IMR-90 (cell line): ENCODE measurements around the gene ETF1. TPM values are rescaled to one million over a fixed set of nuclear protein-coding genes. Genes with fewer than 3 reads are reported as not detected.

ENCODE experiments used
- ATAC-seq: fragments of 200-7000 bp; cut with Tn5 transposase; 2 replicates; pipeline ENCODE4 v1.9.1; 2020; ENCODE audit warnings: low read depth, mild to moderate bottlenecking, moderate library complexity
- BruUV-seq: library from RNA; stranded (reverse); fragments of 400-500 nt; replicated peaks from 2 replicates; lab custom pipeline; 2021; lab: Mats Ljungman, UMichigan
- CTCF ChIA-PET: fragments of 300-600 bp; formaldehyde crosslinking; extraction: SDS; loops from one replicate; lab custom pipeline; 2021; ENCODE audit warnings: antibody characterized with exemption; lab: Yijun Ruan, JAX
- POLR2A ChIA-PET: fragments of 300-600 bp; sonication (Branson Sonifier 250); formaldehyde crosslinking; loops from one replicate; lab custom pipeline; 2022; ENCODE audit warnings: antibody characterized with exemption; ENCODE audit not compliant: unreplicated experiment; lab: Charles Lee
- DNase-seq: peaks from one replicate; pipeline ENCODE4 v3.0.0; 2013
- H2AFZ ChIP-seq: replicated peaks from 2 replicates; pipeline ENCODE3; 2013; ENCODE audit warnings: low read length, mild to moderate bottlenecking; ENCODE audit not compliant: poor library complexity
- H2AK5ac ChIP-seq: 2 replicates; pipeline ENCODE4 v1.6.1; 2013; ENCODE audit warnings: low read depth, low read length, inconsistent platforms
- H2AK9ac ChIP-seq: replicated peaks from 2 replicates; pipeline ENCODE3; 2013; ENCODE audit warnings: mild to moderate bottlenecking, low read depth, low read length, moderate library complexity; ENCODE audit not compliant: poor library complexity
- H2BK120ac ChIP-seq: 2 replicates; pipeline ENCODE4 v1.6.1; 2013; ENCODE audit warnings: low read depth, low read length, inconsistent platforms
- H2BK15ac ChIP-seq: 3 replicates; pipeline ENCODE4 v1.6.1; 2013; ENCODE audit warnings: low read depth, low read length, inconsistent platforms
- H2BK20ac ChIP-seq: 2 replicates; pipeline ENCODE4 v1.6.1; 2013; ENCODE audit warnings: low read depth, mild to moderate bottlenecking, inconsistent platforms, low read length, moderate library complexity
- H2BK5ac ChIP-seq: 2 replicates; pipeline ENCODE4 v1.6.1; 2013; ENCODE audit warnings: mild to moderate bottlenecking, low read depth, low read length, inconsistent platforms; ENCODE audit not compliant: poor library complexity, severe bottlenecking
- H3K14ac ChIP-seq: replicated peaks from 2 replicates; pipeline ENCODE4 v1.6.1; 2013; ENCODE audit warnings: low read depth, low read length, inconsistent platforms
- H3K18ac ChIP-seq: 2 replicates; pipeline ENCODE4 v1.6.1; 2013; ENCODE audit warnings: low read depth, low read length, control low read depth
- H3K23ac ChIP-seq: 2 replicates; pipeline ENCODE4 v1.6.1; 2013; ENCODE audit warnings: low read depth, low read length, inconsistent platforms
- H3K27ac ChIP-seq: 2 replicates; pipeline ENCODE4 v1.5.1; 2013; ENCODE audit warnings: mild to moderate bottlenecking, control low read depth, low read length; ENCODE audit not compliant: insufficient read depth
- H3K27me3 ChIP-seq: 2 replicates; pipeline ENCODE4 v1.6.1; 2013; ENCODE audit warnings: low read length; ENCODE audit not compliant: control insufficient read depth, insufficient read depth
- H3K36me3 ChIP-seq: 2 replicates; pipeline ENCODE4 v1.6.1; 2013; ENCODE audit warnings: low read length, mixed read lengths; ENCODE audit not compliant: control insufficient read depth, insufficient read depth
- H3K4ac ChIP-seq: 2 replicates; pipeline ENCODE4 v1.6.1; 2013; ENCODE audit warnings: low read depth, low read length, inconsistent platforms
- H3K4me1 ChIP-seq: 2 replicates; pipeline ENCODE4 v1.6.1; 2013; ENCODE audit warnings: low read length, mixed read lengths; ENCODE audit not compliant: control insufficient read depth, insufficient read depth
- H3K4me2 ChIP-seq: 2 replicates; pipeline ENCODE4 v1.6.1; 2013; ENCODE audit warnings: low read depth, mild to moderate bottlenecking, control low read depth, low read length, moderate library complexity
- H3K4me3 ChIP-seq: 2 replicates; pipeline ENCODE4 v1.5.1; 2013; ENCODE audit warnings: low read depth, mild to moderate bottlenecking, control low read depth, low read length, moderate library complexity; ENCODE audit not compliant: insufficient read depth
- H3K56ac ChIP-seq: 2 replicates; pipeline ENCODE4 v1.6.1; 2013; ENCODE audit warnings: low read length, inconsistent platforms; ENCODE audit not compliant: insufficient read depth; ENCODE audit errors: extremely low read depth
- H3K79me1 ChIP-seq, 2 experiments: 2 replicates each; pipeline ENCODE4 v1.6.1; 2013; ENCODE audit warnings: low read length in 2 of 2, inconsistent platforms in 1 of 2, low read depth in 1 of 2
- H3K9ac ChIP-seq: 2 replicates; pipeline ENCODE4 v1.6.1; 2013; ENCODE audit warnings: low read depth, low read length, control low read depth
- H3K9me1 ChIP-seq: 2 replicates; pipeline ENCODE4 v1.6.1; 2013; ENCODE audit warnings: low read length, inconsistent platforms; ENCODE audit not compliant: insufficient read depth
- H3K9me3 ChIP-seq: 2 replicates; pipeline ENCODE4 v1.6.1; 2013; ENCODE audit warnings: low read length; ENCODE audit not compliant: control insufficient read depth, insufficient read depth
- H4K20me1 ChIP-seq: 2 replicates; pipeline ENCODE4 v1.6.1; 2013; ENCODE audit warnings: low read length, inconsistent platforms; ENCODE audit not compliant: insufficient read depth
- H4K5ac ChIP-seq: 2 replicates; pipeline ENCODE4 v1.6.1; 2013; ENCODE audit warnings: mild to moderate bottlenecking, low read depth, low read length, control low read depth
- H4K8ac ChIP-seq, 2 experiments: 2 replicates each; pipeline ENCODE4 v1.6.1; 2013; ENCODE audit warnings: low read depth in 2 of 2, low read length in 2 of 2, control low read depth in 1 of 2, inconsistent platforms in 1 of 2
- H4K91ac ChIP-seq: 2 replicates; pipeline ENCODE4 v1.6.1; 2013; ENCODE audit warnings: low read depth, low read length, inconsistent platforms; ENCODE audit not compliant: insufficient read depth
- BHLHE40 ChIP-seq: fragments of 150-350 bp; IDR thresholded peaks from 2 replicates; pipeline ENCODE4 v1.6.1; 2016; ENCODE audit warnings: mild to moderate bottlenecking, low read depth, low read length
- CEBPB ChIP-seq: IDR thresholded peaks from 2 replicates; pipeline ENCODE4 v1.6.1; 2012; ENCODE audit warnings: low read depth, low read length, improper control_type of control experiment
- FOS ChIP-seq: fragments of 150-350 bp; IDR thresholded peaks from 2 replicates; pipeline ENCODE4 v1.6.1; 2016; ENCODE audit warnings: low read depth, low read length
- MAFK ChIP-seq: IDR thresholded peaks from 2 replicates; pipeline ENCODE4 v1.6.1; 2012; ENCODE audit warnings: low read depth, low read length, improper control_type of control experiment
- MAZ ChIP-seq: IDR thresholded peaks from 2 replicates; pipeline ENCODE4 v1.6.1; 2012; ENCODE audit warnings: low read depth, mild to moderate bottlenecking, low read length, improper control_type of control experiment, moderate library complexity, borderline replicate concordance
- MXI1 ChIP-seq: IDR thresholded peaks from 2 replicates; pipeline ENCODE4 v1.6.1; 2012; ENCODE audit warnings: low read depth, mild to moderate bottlenecking, low read length, moderate library complexity, borderline replicate concordance
- NFE2L2 ChIP-seq: fragments of 150-350 bp; IDR thresholded peaks from 2 replicates; pipeline ENCODE4 v1.6.1; 2016; ENCODE audit warnings: low read depth, mild to moderate bottlenecking, low read length
- POLR2A ChIP-seq: IDR thresholded peaks from 2 replicates; pipeline ENCODE4 v1.6.1; 2012; ENCODE audit warnings: mild to moderate bottlenecking, low read depth, low read length
- WGBS, 2 experiments: methylation state at CpG; one replicate each; pipeline versions ENCODE4 v1.1.5 to v1.1.7; 2013; ENCODE audit warnings: missing lambda C conversion rate in 2 of 2; ENCODE audit not compliant: insufficient read length in 1 of 2; ENCODE audit errors: extremely low coverage in 2 of 2; 5-methylcytosine and 5-hydroxymethylcytosine counted together
- dilution Hi-C: fragments of 300-500 bp; cut with HindIII; formaldehyde crosslinking; loops from one replicate; pipeline ENCODE4 v1.14.3; 2018; ENCODE audit warnings: low sequenced_read_pairs; ENCODE audit not compliant: unreplicated experiment
- in situ Hi-C: fragments of 300-500 bp; cut with MboI; formaldehyde crosslinking; loops from 3 replicates; pipeline ENCODE4 v1.14.3; 2019; ENCODE audit warnings: low sequenced_read_pairs, inconsistent platforms, mixed read lengths
- intact Hi-C: fragments of 100-400 bp; cut with micrococcal nuclease; formaldehyde crosslinking; loops from 2 replicates; pipeline ENCODE4 v1.10.0; 2022
- polyA plus RNA-seq, 3 experiments: library from polyadenylated mRNA; depleted of rRNA; stranded (reverse); fragments of >200 nt; gene quantifications; 2 replicates each; pipeline ENCODE4 v1.2.3, GENCODE V29; 2012; ENCODE audit warnings: low replicate concordance in 1 of 3
- total RNA-seq: library from RNA; depleted of rRNA; stranded (reverse); fragments of >200 nt; gene quantifications from 2 replicates; pipeline ENCODE4 v1.2.3, GENCODE V29; 2012

Gene ETF1
- total and polyA plus RNA-seq, 2 of the 4 experiments (the other 2 are of a cell fraction) = 53.2 to 126 TPM

GRCh38 chr5:138579517-138579863 is 36.5 kb upstream of the ETF1 start:
- peak overlapping the region; percentile 18 for H2AFZ ChIP-seq
- ChIA-PET CTCF (interaction anchor here (0.7 to 1.0 kb wide), 7 partner anchors 16 to 786 kb away, joined by 3 to 6 read pairs (median 3); partner anchors contain the start of gene MATR3), POLR2A (no interaction called here)
- no peak overlapping the region for H2BK5ac ChIP-seq
- H3K9ac ChIP-seq = no peak overlapping the region
- no peak overlapping the region for H4K5ac ChIP-seq
- BruUV-seq = no TSS peak
- no peak overlapping the region for H2BK20ac ChIP-seq
- H2AK9ac ChIP-seq = no peak overlapping the region
- DNase-seq = no peak
- H3K14ac ChIP-seq = no peak overlapping the region
- no peak overlapping the region for H4K91ac ChIP-seq
- no peak overlapping the region for H3K4me2 ChIP-seq
- TF ChIP-seq FOS (no peak), MAZ (no peak), NFE2L2 (no peak), CEBPB (no peak), MAFK (no peak), MXI1 (no peak), POLR2A (no peak), BHLHE40 (no peak)
- dilution Hi-C loops = no loop called here
- H3K4me3 ChIP-seq = no peak overlapping the region
- peaks cover 7% of the 10 kb centered on the region for H4K20me1 ChIP-seq
- no peaks in the 10 kb centered on the region for H3K36me3 ChIP-seq
- H3K56ac ChIP-seq = no peak overlapping the region
- H3K18ac ChIP-seq = no peak overlapping the region
- H3K4me1 ChIP-seq = no peaks in the 10 kb centered on the region
- intact Hi-C loops = loop anchor here (1.0 kb wide), 1 partner anchor 683 kb away; no protein-coding TSS in a partner anchor
- H3K27me3 ChIP-seq = peaks cover 2% of the 10 kb centered on the region
- no peak for ATAC-seq
- no peak overlapping the region for H2BK120ac ChIP-seq
- no peak overlapping the region for H3K23ac ChIP-seq
- no peak overlapping the region for H2AK5ac ChIP-seq
- no peaks in the 10 kb centered on the region for H3K9me3 ChIP-seq
- no peaks in the 10 kb centered on the region; a peak in 1 of 4 replicates for H3K79me1 ChIP-seq
- no peak overlapping the region for H4K8ac ChIP-seq
- in situ Hi-C loops = loop anchor here (10.0 kb wide), 1 partner anchor 685 kb away; no protein-coding TSS in a partner anchor
- no peaks in the 10 kb centered on the region for H3K9me1 ChIP-seq
- H3K27ac ChIP-seq = no peak overlapping the region
- H3K4ac ChIP-seq = no peak overlapping the region
- WGBS, 2 experiments = no CpG with 5 or more reads among the region's 2 CpGs
- H2BK15ac ChIP-seq = no peak overlapping the region
